ENCODE results near the gene AMDHD2. TPM values are rescaled to one million over a fixed set of nuclear protein-coding genes. Genes with fewer than 3 reads are reported as not detected.

Gene AMDHD2
- total and polyA plus RNA-seq, 2 of the 13 experiments (the other 11 are each of a cell fraction or from before 2014, with no cell fraction given) = 33.5 to 39.1 TPM

DNA sequence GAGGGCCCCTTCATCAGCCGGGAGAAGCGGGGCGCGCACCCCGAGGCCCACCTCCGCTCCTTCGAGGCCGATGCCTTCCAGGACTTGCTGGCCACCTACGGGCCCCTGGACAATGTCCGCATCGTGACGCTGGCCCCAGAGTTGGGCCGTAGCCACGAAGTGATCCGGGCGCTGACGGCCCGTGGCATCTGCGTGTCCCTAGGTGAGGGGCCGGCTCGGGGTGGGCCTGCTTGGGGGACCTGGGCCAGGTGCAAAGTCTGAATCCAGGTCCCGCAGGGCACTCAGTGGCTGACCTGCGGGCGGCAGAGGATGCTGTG, 7.6 kb downstream of the AMDHD2 start:
- Histone ChIP-seq H2AFZ (ENCODE audit: low read length) (no peak overlapping the region), H3K27me3 (ENCODE audit: control insufficient read depth in 1 of 2, insufficient read depth in 2 of 2, low read length in 2 of 2) (no peaks in the 10 kb centered on the region), H3K4me3 (replicated peaks in 1 of 3; ENCODE audit: insufficient read depth in 1 of 3, low read depth in 2 of 3, low read length in 3 of 3) (no peak overlapping the region), H3K79me2 (ENCODE audit: insufficient read depth, low read length) (peaks cover 26% of the 10 kb centered on the region), H4K20me1 (ENCODE audit: insufficient read depth, low read length) (no peaks in the 10 kb centered on the region), H3K9ac (ENCODE audit: insufficient read depth, low read depth, low read length) (no peak overlapping the region), H3K9me3 (ENCODE audit: low read length) (no peaks in the 10 kb centered on the region), H3K27ac (ENCODE audit: extremely low read length, insufficient read depth, low read length) (peak overlapping the region; percentile 47), H3K4me1 (ENCODE audit: insufficient read depth, low read length) (peaks cover 61% of the 10 kb centered on the region), H3K36me3 (replicated peaks in 1 of 2; ENCODE audit: control insufficient read depth in 1 of 2, insufficient read depth in 2 of 2, low read length in 2 of 2) (peaks cover 12 to 46% of the 10 kb centered on the region in 2 experiments), H3K4me2 (ENCODE audit: low read depth, low read length) (no peak overlapping the region)
- no peak for TF ChIP-seq EP300 (IDR thresholded peaks at IDR 0.05; ENCODE audit: low read depth in 2 of 2, low read length in 2 of 2)
- TF ChIP-seq EP300 (CRISPR knock-in tag; IDR thresholded peaks at IDR 0.05; ENCODE audit: borderline replicate concordance) = no peak
- TF ChIP-seq AGO2 (optimal IDR thresholded peaks at IDR 0.05; ENCODE audit: low read depth, low read length) = peak; percentile 22
- TF ChIP-seq RBFOX2 (IDR thresholded peaks at IDR 0.05; ENCODE audit: low read depth, low read length) = peak; percentile 57
- no peak for TF ChIP-seq MBD4 (IDR thresholded peaks at IDR 0.05; ENCODE audit: borderline replicate concordance, low read length)
- TF ChIP-seq, protein P1, sequence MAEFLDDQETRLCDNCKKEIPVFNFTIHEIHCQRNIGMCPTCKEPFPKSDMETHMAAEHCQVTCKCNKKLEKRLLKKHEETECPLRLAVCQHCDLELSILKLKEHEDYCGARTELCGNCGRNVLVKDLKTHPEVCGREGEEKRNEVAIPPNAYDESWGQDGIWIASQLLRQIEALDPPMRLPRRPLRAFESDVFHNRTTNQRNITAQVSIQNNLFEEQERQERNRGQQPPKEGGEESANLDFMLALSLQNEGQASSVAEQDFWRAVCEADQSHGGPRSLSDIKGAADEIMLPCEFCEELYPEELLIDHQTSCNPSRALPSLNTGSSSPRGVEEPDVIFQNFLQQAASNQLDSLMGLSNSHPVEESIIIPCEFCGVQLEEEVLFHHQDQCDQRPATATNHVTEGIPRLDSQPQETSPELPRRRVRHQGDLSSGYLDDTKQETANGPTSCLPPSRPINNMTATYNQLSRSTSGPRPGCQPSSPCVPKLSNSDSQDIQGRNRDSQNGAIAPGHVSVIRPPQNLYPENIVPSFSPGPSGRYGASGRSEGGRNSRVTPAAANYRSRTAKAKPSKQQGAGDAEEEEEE (CRISPR knock-in tag; IDR thresholded peaks at IDR 0.05; ENCODE audit: borderline replicate concordance) = no peak
- no peak for TF ChIP-seq MTA3 (CRISPR knock-in tag; IDR thresholded peaks at IDR 0.05)
- no peak for TF ChIP-seq ZNF556 (CRISPR knock-in tag; IDR thresholded peaks at IDR 0.05; ENCODE audit: borderline replicate concordance)
- no peak for TF ChIP-seq HHEX (CRISPR knock-in tag; IDR thresholded peaks at IDR 0.05)
- TF ChIP-seq TBP (CRISPR knock-in tag; IDR thresholded peaks at IDR 0.05) = no peak
- TF ChIP-seq, protein P2, sequence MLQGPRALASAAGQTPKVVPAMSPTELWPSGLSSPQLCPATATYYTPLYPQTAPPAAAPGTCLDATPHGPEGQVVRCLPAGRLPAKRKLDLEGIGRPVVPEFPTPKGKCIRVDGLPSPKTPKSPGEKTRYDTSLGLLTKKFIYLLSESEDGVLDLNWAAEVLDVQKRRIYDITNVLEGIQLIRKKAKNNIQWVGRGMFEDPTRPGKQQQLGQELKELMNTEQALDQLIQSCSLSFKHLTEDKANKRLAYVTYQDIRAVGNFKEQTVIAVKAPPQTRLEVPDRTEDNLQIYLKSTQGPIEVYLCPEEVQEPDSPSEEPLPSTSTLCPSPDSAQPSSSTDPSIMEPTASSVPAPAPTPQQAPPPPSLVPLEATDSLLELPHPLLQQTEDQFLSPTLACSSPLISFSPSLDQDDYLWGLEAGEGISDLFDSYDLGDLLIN (CRISPR knock-in tag; IDR thresholded peaks at IDR 0.05; ENCODE audit: borderline replicate concordance) = no peak
- no peak for TF ChIP-seq ZBTB3 (CRISPR knock-in tag; IDR thresholded peaks at IDR 0.05; ENCODE audit: borderline replicate concordance, low read depth)
- no peak for TF ChIP-seq ZNF703 (CRISPR knock-in tag; IDR thresholded peaks at IDR 0.05; ENCODE audit: borderline replicate concordance)
- TF ChIP-seq, protein P3, sequence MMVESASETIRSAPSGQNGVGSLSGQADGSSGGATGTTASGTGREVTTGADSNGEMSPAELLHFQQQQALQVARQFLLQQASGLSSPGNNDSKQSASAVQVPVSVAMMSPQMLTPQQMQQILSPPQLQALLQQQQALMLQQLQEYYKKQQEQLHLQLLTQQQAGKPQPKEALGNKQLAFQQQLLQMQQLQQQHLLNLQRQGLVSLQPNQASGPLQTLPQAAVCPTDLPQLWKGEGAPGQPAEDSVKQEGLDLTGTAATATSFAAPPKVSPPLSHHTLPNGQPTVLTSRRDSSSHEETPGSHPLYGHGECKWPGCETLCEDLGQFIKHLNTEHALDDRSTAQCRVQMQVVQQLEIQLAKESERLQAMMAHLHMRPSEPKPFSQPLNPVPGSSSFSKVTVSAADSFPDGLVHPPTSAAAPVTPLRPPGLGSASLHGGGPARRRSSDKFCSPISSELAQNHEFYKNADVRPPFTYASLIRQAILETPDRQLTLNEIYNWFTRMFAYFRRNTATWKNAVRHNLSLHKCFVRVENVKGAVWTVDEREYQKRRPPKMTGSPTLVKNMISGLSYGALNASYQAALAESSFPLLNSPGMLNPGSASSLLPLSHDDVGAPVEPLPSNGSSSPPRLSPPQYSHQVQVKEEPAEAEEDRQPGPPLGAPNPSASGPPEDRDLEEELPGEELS (CRISPR knock-in tag; IDR thresholded peaks at IDR 0.05) = no peak
- TF ChIP-seq ZNF17 (CRISPR knock-in tag; IDR thresholded peaks at IDR 0.05) = no peak
- TF ChIP-seq CEBPG (CRISPR knock-in tag; IDR thresholded peaks at IDR 0.05) = no peak
- 100% methylated on average over 7 of the region's 24 CpGs for WGBS (ENCODE audit: low lambda C conversion rate)
- intact Hi-C loops (cut with micrococcal nuclease; ENCODE audit: unreplicated experiment) (no loop called here), in situ Hi-C loops (cut with HindIII; ENCODE audit: extremely low pct_ligation_motif_present, low pct_unique_long_range_greater_than_20kb) (no loop called here)
- no peak for DNase-seq (ENCODE audit: low spot score)
- no TSS peak for BruUV-seq (replicated peaks)
- ATAC-seq = no peak
- FAIRE-seq = no peak
- ChIA-PET CTCF (ENCODE audit: low intra/inter-chr PET ratio, low total read pairs) (no interaction called here), POLR2A (no interaction called here)
